GM19455 (cell line): Measurements from ENCODE around the gene CACNA1I.

Source experiments
- ATAC-seq: cut with Tn5 transposase; IDR thresholded peaks from one replicate; pipeline ENCODE4 v1.9.1; 2021; ENCODE audit not compliant: unreplicated experiment

Gene CACNA1I

GRCh38 chr22:39646398-39647063, 76.0 kb downstream of the CACNA1I start:
- ATAC-seq = no peak

- ATAC-seq = no peak
Measured at GRCh38 chr22:39647836-39648629, 77.5 kb downstream of the CACNA1I start.

GRCh38 chr22:39648630-39648950, 78.0 kb downstream of the CACNA1I start:
- ATAC-seq = no peak

- no peak for ATAC-seq
Measured at GRCh38 chr22:39649500-39650089, 79.0 kb downstream of the CACNA1I start.

GRCh38 chr22:39651053-39651996, 80.8 kb downstream of the CACNA1I start:
- no peak for ATAC-seq

- ATAC-seq = no peak
Measured at GRCh38 chr22:39652990-39653786, 82.6 kb downstream of the CACNA1I start.

GRCh38 chr22:39653787-39654077, 83.2 kb downstream of the CACNA1I start:
- no peak for ATAC-seq

- no peak for ATAC-seq
Measured at GRCh38 chr22:39654131-39654926, 83.8 kb downstream of the CACNA1I start.

GRCh38 chr22:39655004-39655579, 84.5 kb downstream of the CACNA1I start:
- no peak for ATAC-seq

- no peak for ATAC-seq
Measured at GRCh38 chr22:39655831-39656230, 85.3 kb downstream of the CACNA1I start.

- ATAC-seq = no peak
Measured at GRCh38 chr22:39656495-39657490, 86.2 kb downstream of the CACNA1I start.

GRCh38 chr22:39658367-39658766, 87.8 kb downstream of the CACNA1I start:
- no peak for ATAC-seq

GRCh38 chr22:39658806-39659463, 88.4 kb downstream of the CACNA1I start:
- ATAC-seq = no peak

GRCh38 chr22:39661501-39661841, 90.9 kb downstream of the CACNA1I start:
- no peak for ATAC-seq

- no peak for ATAC-seq
Measured at GRCh38 chr22:39661842-39662685, 91.5 kb downstream of the CACNA1I start.

GRCh38 chr22:39662686-39663052, 92.1 kb downstream of the CACNA1I start:
- ATAC-seq = no peak

GRCh38 chr22:39663751-39664150, 93.2 kb downstream of the CACNA1I start:
- ATAC-seq = no peak
